GM19395 (cell line): ENCODE measurements around the gene CDH23.

Experiments used
- ATAC-seq: cut with Tn5 transposase; IDR thresholded peaks from one replicate; pipeline ENCODE4 v1.9.1; 2021; ENCODE audit warnings: mild to moderate bottlenecking, moderate library complexity; ENCODE audit not compliant: unreplicated experiment

Gene CDH23

DNA sequence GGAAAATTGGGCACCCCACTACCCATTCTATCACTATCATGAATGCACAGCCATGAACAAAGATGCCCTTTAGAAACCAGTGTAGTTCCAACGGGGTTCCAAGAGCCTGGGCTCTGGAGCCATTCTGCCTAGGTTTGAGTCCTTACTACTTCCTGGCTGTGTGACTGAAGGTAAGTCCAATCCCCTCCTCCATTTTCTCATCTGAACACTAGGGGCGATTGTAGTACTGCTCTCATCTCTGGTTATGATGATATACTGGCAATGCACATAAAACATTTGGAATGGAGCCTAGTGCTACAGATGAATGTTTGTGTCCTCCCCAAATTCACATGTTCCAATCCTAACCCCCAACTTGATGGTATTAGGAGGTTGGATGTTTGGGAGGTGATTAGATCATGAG is 28.1 kb upstream of the CDH23 start:
- no peak for ATAC-seq

DNA sequence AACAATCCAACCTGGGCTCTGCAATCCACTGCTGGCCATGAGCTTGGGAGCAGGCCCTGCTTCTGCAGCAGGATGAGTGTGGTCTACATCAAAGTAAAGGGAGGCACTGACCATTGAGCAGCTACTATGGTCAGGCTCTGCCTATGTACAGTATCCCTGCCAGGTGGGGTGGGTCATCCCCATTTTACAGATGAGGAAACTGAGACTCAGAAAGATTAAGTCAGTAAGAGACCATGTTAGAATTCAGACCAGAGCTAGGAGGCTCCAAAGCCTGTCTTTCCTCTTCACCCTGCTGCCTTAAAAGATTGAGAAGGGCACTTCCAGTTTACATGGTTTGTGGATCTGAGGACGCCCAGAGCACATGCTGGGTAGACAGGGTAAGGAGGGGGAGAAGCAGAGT is 27.1 kb upstream of the CDH23 start:
- no peak for ATAC-seq

DNA sequence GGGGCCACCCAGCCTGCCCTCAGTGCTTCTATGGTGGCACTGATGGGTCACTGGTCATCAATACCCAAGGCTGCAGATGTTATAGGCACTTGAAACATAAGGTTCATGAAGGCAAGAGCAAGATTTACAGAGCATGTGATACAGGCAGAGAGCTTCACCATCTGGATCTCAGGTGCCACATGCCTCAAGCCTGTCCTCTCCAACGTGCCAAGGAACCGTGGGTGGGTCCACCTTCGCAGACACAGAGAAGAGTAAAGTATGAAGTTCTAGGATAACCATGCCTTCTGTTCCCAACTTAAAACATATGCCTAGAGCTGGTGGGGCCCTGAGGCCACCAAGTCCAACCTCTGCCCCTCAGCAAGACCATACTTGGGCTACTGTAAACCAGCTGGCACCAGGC is 26.7 kb upstream of the CDH23 start:
- ATAC-seq: no peak

DNA sequence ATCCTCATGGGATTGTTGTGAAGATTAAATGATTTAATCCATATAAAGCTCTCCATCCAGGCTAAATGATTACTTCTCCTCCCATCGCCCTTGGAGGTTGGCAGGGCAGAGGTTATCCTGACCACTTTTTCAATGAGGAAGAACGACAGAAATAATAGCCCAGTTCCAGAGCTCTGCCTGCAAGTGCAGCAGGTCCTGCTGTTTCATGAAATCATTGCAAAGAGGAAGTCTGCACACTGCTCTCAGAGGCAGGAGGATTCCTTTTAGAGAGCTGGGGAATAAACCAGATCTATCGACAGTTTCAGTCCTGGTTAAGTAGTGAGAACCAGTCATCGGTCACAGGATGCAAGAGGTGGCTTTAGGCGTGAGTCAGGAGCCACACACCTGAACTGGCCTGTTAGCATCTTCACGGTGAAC is 25.0 kb upstream of the CDH23 start:
- ATAC-seq: peak; percentile 47

DNA sequence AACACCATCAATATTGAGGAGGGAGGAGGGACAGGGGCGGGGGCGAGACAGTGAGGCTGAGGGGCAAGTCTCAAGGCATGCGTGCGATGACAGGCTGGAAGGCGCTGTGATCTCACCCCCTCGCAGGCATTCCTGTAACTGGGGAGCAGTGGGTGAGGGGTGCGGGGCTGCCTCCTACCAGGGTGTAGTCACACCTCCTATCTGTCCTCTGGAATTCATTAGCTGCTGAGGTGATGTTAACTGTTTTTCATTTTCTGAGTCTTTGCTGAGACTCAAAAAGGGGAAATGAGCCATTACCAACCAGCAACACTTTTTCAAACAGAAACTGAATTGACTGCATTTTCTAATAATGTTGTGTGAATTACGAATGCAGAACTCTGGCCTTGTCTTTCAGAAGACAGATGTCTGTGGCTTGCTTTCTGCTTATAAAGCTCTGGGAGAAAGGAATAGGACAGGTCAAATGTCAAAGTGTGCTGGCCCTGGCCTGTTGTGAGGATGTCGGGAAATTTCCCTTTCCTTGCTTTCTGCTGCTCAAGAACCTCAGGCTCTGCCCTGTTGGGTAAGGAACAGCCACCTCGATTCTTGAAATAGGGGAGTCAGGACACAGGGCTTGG is 23.7 kb upstream of the CDH23 start:
- peak; percentile 59 for ATAC-seq

DNA sequence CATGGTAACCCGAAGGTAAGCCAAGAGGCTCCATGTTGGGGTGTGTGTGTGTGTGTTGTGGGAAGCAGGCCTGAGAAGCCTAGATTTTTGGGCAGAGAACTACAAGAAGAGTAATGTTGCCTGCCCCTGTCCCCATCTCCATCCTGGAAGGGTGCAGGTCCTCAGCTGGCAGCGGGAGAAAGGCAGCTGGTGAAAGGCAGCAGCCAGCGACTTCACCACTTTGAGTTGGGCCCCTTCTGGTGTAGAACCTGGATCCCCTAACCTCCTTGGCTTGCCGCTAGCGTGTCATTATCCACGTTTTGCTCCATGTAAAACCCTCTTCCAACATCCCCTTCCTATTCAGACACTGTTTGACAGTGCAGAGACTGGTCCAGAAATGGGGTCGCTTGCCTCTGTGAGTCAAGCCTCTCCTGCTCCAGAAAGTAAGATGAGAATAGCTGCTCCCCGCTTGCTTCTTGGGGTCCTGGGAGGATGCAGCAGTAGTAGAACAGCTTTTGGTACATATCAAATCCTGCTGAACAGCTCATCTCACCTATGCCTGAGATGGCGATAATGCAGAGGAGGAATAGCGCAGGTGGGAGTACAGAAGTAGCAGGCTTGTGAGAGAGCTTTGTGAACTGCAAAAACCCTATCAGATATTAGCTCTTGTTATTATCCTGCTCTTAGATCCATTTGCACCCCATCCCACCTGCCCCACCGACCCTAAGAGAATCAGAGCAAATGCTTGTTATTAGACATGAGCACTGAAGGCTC is 22.1 kb upstream of the CDH23 start:
- ATAC-seq: no peak

DNA sequence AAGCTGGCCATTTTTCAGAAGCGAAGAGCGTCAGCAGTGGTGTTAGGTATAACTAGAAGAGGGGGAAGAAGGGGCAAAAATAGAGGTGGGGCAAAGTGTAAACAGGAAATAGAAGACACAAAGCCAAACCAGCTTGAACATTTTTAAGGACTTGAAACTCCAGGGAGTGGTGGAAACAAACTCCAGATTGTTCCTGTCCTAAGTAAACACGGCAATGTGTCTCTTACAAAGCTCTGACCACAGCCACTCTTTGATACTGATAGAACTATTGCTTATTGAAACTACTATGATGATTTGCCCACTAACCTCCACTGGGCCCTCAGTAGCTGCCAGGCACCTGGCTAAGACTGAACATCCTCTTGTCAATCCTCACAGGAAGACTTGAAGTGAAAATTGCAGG is 20.8 kb upstream of the CDH23 start:
- no peak for ATAC-seq

DNA sequence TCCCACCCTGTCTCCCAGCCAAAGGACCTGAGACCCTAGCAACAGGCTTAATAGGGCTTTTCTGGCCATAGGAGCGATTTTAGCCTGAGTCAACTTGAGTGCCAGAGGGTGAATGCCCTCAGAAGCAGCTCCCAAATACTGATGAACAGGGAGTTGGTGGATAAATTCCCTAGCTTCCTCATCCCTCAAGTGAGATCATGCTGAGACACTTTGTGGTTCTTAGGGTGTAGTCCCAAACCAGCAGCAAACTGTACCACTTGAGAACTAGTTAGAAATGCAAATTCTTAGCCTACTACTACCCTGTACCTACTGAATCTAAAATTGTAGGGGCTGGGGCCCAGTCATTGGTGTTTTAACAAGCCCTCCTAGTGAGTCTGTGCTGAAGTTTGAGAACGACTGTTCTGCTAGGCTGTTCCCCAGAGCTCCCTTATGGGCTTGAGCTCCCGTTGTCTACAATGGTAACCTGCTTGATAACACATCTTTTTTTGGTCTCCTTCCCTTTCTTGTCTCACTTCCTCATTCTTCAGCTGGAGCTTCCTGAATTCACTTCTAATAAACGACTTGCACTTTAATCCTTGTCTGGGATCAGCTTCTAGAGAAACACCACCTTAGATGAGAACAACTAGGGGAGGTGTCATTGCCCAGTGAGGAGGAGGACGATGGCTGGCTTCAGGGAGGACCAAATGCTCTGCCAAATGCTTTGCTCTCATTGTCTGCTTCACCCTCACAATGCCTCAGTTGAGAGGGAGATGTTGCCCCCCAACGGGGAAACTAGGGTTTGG is 18.2 kb upstream of the CDH23 start:
- ATAC-seq: no peak

DNA sequence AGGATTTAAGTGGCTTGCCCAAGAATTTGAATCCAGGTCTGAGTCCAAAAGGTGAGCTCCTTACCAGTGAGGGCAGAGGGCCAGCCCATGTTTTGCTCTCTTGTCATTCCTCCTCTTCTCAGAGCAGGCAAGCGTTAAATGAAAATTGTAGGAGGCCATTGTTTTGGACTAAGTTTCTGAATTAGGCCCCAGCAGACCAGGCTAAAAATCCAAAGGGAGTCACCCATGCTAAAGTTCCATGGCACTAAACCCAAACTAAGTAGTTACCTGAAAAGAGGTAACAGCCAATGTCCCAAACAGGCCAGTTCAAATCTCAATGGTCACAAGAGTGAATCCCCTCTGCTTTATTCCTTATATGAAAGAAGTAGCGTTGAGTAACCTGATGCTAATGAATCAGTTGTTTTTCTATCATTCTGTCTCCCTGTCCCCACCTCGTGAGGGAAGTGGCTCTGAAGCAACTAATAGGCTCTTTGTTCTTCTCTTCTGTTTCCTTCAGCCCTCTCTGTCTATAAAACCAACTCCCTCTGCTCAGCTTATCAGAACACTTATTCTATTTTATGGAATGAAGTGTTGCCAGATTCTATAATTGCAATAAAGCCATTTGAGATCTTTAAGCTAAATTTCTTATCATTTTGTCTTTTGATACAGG is 17.5 kb upstream of the CDH23 start:
- no peak for ATAC-seq

DNA sequence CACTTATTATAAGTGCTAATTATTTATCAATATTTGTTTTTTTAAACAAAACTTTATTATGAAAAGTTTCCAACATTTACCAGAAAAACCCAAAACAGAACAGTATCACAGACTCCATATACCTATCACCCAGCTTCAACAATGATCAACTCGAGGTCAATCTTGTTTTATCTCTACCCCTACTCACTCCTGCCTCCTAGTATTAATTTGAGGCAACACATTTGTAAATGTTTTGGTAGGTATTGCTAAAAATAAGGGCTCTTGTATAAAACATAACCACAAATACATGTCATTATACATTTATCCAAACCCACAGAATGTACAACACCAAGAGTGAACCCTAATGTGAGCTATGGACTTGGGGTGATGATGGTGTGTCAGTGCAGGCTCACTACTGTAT is 15.9 kb upstream of the CDH23 start:
- no peak for ATAC-seq

DNA sequence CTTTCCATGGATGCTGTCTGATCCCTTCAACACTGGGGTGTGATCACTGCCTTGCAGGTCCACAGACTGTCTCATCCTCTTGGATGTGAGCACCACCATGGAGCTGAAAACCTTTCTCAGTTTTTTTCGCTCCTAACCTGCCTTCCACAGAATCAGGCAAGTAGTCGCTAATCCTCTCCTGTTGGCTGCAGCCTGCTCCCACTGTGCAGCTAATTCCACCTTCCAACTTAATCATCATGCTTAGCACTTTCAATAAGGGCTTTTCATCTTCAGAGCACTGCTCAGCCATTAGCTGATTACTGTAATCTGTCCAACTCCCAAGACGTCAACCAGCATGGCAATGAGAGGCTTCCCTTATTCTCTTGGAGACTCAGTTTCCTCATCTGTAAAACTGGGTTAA is 15.1 kb upstream of the CDH23 start:
- ATAC-seq: no peak

DNA sequence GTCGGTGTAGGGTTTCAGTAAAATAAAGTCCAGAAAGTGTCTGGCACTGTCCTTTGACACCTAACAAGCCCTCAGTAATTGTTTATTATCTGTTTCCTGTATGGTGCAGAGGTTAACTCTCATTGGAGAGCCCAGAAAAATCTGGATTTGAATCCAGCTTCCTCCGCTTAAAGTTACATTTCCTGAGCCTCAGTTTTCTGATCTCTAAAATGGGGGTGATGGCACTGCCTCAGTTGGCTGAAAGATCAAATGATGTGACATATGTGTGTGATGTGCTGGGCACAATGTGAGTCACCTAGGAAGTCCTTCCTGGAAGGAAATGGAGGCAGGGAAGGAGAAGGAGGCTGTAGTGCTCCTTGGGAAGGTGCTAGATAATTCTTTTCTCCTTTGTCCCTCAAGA is 14.7 kb upstream of the CDH23 start:
- ATAC-seq: no peak

DNA sequence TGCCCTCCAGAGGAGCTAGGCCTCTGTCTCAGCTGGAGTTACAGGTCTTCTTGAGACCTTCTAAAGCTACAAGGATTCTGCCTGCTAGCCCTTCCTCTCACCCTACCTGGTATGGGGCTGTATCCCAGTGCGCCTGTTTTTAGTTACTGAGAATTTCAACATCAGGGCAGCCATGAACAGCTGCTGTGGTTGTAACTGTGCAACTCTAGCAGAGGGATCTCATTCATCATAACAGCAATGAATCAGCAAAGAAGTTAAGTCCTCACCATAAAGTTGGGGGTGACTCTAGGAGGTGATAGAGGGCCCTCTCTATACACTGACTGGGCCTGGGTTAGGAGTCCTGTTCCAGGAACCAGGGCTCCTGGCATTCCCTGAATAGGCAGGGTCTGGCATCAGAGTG is 14.0 kb upstream of the CDH23 start:
- no peak for ATAC-seq

DNA sequence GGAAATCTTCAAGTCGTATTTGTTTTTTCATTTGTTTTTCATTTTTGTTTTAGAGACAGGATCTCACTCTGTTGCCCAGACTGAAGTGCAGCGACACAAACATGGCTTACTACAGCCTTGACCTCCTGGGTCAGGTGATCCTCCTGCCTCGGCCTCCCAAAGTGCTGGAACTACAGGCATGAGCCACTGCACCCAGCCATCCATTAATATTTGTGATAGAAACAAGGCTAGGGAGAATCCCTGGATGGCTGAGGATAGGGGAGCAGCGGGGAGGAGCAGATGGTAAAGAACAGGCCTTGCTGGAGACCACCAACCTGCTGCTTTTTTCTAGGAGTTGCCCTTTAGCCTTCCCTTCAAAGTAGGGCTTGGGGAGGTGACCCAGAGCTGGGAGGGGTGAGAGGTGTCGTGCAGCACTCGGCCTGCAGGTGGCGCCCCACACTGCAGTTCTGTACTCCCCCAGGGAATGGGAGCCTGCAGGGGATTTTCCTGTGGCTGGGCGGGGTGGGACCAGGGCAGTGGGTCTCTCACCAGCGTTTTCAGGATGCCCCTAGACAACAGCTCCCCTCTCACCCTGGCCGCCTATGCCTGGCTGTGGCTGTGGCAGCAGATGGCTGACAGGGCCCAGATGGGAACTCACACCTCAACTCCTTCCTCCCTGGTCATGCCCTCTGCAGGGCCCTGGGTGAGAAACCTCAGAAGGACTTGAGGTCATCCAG is 12.6 kb upstream of the CDH23 start:
- no peak for ATAC-seq

DNA sequence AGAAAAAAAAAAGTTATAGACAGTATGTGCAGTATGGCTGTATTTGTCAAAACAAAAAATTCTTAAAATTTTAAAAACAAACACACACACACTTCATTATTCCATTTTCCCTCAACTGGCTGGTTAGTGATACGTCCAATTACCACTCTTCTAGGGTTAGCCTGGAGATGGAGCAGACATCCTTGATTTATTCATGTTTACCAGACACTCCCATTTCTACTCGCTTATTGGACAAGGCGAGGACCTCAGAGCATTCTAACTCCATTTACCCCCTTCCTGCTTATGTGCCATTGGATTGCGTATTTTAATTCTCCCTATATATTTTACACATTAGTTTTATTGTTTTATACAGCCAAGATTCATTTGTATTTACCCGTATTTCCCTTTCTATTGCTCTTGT is 8.5 kb upstream of the CDH23 start:
- no peak for ATAC-seq

DNA sequence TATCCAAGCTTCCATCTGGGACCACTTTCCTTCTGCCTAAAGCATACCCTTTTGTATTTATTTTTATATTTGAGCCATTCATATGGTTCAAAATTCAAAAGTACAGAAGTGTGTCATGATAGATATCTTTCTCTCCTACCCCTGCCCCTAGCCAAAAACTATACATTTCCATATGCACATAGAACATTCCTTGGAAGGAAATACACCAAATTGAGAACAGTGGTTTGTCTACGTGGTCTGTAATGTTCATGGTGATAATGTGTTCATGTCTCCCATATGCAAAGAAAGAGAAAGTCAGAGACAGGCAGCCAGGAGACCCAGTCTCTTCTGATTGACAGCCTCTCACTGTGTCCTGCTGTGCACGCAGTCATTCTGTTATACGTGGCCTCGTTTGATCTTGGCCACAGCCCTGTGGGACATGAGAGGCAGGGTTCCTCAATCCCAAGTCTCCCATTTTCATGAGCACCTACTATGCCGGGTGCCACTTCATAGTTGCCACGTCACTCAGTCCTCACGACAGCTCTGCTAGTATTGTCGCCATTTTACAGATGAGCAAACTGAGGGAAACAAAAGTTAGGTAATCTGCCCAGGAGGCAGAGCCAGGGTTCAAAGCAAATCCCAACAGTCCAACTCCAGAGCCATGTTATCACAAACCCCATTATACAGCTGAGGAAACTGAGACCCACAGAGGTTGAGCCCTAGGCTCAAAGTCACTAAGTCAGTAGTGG is 8.0 kb upstream of the CDH23 start:
- ATAC-seq: no peak

DNA sequence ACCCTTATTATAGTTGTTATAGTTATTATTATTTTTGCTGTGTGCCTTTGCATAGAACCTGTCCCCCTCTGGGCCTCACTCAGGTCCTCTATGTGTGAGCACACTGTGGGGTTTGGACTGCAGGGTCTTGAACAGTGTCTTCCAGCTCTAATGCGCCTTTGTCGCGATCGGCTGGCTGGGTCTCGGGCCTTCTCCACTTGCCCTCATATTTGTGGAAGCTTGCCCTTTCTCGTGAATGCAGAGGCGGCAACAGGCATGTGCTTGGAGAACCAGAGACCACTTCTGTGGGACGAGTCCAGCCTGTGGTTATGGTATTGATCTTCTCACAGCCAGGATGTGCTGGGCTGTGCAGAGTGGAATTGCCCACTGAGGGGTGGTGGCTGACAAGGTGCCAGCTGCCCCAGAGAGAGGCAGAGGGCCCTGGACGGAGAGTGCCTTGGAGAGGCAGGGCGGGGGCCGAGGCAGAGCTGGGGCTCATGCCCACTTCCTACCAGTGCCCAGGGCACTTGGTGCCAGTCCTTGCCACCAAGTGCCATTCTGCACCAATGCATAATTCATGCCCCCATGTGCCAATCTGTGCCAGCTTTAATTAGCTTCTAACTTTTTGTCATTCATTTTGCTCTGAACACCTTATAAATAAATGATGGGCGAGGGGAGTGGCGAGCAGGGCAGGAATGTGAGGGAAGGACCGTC is 6.8 kb upstream of the CDH23 start:
- ATAC-seq: no peak

DNA sequence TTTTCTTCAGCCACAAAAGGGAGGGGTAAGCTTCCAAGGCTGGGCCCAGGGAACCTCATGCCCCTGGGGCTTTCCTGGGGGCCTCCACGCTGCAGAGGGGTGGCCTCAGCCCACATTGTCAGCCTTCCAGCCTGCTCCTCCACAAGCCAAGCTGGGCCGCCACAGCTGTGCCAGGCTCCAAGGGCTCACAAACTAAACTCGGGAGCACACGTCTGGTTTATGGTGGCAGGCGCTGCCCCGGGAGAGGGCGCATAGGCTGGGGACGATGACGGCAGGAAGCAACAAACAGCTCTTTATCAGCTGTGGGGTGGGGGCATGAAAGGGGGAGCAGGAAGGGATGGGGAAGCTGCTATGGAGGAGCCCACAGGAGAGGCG is 6.3 kb upstream of the CDH23 start:
- no peak for ATAC-seq

DNA sequence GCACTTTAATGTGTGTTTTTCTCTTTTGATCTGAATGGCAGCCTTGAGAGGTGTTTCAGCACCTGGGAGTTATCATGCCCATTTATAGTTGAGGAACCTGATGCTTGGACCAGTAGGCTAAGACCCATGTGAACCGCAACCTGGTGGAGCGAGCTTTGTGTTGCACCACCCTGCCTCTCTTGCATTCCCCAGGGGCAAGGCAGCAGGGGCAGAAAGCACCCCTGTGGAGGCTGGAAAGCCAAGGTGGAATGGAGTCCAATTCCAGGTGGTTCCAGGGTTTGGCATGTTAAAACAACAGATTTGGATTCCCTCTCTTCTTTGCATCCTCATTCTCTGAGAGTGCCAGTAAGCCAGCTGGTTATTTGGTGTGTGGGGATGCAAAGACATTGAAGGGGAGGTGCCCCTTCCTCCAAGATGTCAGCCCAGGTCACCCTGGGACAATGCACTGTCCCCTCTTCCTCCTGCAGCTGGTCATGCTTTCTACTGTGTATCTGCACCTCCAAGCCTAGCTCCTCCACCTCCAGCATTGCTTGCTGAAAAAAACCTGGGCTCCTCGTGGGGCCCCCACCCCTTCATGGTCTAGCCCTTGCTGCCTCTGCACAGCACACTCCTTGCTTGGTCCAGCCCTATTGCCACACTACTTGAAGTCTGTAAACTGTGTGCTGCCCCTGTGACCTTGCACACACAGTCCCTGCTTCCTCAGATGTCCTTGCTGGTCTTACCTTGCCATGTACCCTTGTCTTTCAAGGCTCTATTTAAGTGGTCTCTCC is 5.6 kb upstream of the CDH23 start:
- no peak for ATAC-seq
